NCI-H2029 (cell line): ENCODE results near the gene TAF11L9.
"Not testable (repeated sequence)": the region's sequence is repeated elsewhere in the genome, so short reads cannot be mapped to it uniquely, and the experiment has no call there.

Source experiments
- DNase-seq: peaks from one replicate; lab custom pipeline; 2025; lab: John Stamatoyannopoulos, UW

TAF11L9 gene

DNA sequence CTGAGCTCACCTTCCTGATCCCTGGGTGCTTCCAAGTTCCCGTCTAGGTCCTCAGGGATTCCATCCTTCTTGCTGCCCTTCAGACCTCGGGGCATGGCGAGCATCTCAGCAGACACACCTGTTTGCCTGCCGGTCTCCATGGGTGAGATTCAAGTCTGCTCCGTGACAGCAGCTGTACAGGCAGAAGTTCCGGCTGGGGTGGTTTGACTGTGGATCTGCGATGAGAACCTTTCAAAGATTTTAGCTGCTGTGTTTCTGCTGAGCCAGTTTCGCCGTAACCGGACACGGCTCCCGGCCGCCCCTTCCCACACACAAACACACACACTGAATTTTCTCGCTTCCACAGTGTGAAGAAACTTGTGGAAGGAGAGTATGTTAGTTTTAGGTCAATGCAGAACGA lies at the start of gene TAF11L9:
TAF11L9 (minus strand) TSS at position 140 of the 400 bp plus-strand sequence.
- not testable (repeated sequence) for DNase-seq

DNA sequence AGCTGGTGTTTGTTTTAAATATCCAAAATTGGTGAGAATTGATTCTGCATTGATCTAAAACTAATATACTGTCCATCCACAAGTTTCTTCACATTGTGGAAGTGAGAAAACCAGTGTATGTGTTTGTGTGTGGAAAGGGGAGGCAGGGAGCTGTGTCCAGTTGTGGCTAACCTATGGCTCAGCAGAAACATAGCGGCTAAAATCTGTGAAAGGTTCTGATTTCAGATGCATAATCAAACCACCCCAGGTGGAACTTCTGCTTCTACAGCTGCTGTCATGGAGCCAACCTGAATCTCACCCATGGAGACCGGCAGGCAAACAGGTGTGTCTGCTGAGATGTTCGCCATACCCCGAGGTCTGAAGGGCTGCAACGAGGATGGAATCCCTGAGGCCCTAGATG lies 40.0 kb upstream of the TAF11L9 start, which contains the start of gene TAF11L14:
TAF11L14 (plus strand) TSS at position 301 of the 400 bp plus-strand sequence.
- DNase-seq = no peak

GRCh38 chr5:17631788-17632187 lies 37.6 kb upstream of the TAF11L9 start, which contains the start of gene TAF11L13:
TAF11L13 (plus strand) TSS chr5:17632088.
- DNase-seq = not testable (repeated sequence)

GRCh38 chr5:17625686-17626085 lies 31.5 kb upstream of the TAF11L9 start:
- DNase-seq = no peak

- DNase-seq = no peak
Observed at GRCh38 chr5:17620627-17621026, 26.4 kb upstream of the TAF11L9 start.

- no peak for DNase-seq
Observed at GRCh38 chr5:17619354-17619753, 25.2 kb upstream of the TAF11L9 start.

DNA sequence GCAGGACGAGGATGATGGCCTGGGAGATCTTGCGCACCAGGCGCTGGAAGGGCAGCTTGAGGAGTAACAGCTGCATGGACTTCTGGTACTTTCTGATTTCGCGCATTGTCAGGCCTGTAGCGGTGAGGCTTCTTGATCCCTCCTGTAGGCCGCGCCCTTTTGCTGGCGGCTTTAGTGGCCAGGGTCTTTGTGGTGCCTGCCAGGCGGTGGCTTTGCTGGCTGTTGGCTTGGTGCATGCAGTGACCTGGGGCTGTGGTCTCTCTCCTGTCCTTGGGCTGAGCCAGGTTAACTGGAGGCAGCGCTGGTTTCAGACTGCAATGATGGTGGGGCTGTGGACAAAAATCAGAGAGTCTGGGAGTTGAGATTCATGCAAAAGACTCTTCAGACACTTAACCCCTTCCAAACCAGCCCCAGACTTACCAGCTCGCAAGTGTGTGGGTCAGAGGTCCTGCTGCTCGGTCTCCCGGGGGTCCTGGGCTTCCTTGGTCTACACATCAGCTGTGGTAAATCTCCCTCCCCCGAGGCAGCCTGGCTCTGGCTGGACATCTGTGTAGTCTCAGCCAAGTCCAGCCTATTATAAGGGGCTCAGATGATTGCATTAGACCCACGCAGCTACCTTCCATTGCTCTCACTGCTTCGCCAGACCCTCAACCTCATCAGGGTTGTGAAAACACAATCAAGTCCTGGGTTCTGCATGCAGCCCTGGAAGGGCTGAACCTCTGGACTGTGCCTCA lies 20.8 kb upstream of the TAF11L9 start:
- DNase-seq = no peak

GRCh38 chr5:17610092-17610491 lies 15.9 kb upstream of the TAF11L9 start, which contains the start of gene TAF11L12:
TAF11L12 (plus strand) TSS chr5:17610392.
- DNase-seq = not testable (repeated sequence)

DNA sequence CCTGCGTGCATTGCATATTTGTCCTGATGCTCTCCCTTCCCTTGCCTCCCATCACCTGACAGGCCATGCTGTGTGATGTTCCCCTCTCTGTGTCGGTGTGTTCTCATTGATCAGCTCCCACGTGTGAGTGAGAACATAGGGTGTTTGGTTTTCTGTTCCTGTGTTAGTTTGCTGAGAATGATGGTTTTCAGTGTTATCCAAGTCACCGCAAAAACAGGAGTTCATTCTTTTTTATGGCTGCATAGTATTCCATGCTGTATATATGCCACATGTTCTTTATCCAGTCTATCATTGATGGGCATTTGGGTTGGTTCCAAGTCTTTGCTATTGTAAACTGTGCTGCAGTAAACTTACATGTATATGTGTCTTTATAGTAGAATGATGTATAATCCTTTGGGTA lies 13.3 kb upstream of the TAF11L9 start:
- not testable (repeated sequence) for DNase-seq

- DNase-seq = no peak
Observed at GRCh38 chr5:17604951-17605350, 10.8 kb upstream of the TAF11L9 start.

DNA sequence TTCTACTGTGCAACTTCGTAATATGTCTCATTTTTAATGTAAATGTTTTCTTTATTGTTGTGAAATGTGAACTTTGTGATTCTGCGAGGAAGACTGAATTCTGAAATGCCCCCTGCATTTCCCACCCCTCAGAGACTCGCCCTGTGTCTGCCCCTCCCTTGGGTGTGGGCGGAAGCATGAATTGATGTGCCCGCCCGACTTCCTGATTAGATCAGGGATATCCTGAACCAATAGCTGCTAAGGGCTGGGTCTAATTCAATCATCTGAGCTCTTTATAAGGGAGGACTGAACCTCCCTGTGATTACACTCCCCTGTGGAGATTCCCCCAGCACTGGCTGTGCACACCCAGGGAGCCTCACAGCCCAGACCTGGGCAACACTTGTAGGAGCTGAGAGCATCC lies 9.7 kb upstream of the TAF11L9 start, which contains the start of gene TAF11L11:
TAF11L11 (plus strand) TSS at position 304 of the 400 bp plus-strand sequence.
- DNase-seq = not testable (repeated sequence)

DNA sequence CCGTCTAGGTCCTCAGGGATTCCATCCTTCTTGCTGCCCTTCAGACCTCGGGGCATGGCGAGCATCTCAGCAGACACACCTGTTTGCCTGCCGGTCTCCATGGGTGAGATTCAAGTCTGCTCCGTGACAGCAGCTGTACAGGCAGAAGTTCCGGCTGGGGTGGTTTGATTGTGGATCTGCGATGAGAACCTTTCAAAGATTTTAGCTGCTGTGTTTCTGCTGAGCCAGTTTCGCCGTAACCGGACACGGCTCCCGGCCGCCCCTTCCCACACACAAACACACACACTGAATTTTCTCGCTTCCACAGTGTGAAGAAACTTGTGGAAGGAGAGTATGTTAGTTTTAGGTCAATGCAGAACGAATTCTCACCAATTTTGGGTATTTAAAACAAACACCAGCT lies 3.5 kb upstream of the TAF11L9 start, which contains the start of gene TAF11L10:
TAF11L10 (minus strand) TSS at position 101 of the 400 bp plus-strand sequence.
- not testable (repeated sequence) for DNase-seq

GRCh38 chr5:17590860-17591259 lies 3.3 kb downstream of the TAF11L9 start, which contains the start of gene TAF11L8:
TAF11L8 (minus strand) TSS chr5:17590960.
- DNase-seq = not testable (repeated sequence)

- DNase-seq = not testable (repeated sequence)
Observed at GRCh38 chr5:17585658-17586057, 8.5 kb downstream of the TAF11L9 start, which contains the start of gene TAF11L7. TAF11L7 (minus strand) TSS chr5:17585758.
